Measurements from ENCODE around the gene PPP1R3F.

DNA sequence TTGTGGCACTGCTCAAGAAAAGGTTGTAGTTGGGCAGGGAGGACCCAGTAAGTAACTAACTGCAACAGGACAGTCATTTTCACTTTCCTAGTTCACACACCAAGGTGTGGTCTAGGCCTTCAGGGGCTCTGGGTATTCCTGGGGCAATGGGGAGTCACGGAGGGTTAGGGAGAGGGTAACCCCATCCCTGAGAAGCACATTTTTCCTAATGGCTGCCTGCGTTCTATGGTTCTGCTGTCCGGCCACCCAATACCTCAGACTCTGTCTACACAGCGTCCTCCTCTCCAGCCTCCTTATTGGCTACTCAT is 937 bp upstream of the PPP1R3F start:
- TF ChIP-seq, protein P1, sequence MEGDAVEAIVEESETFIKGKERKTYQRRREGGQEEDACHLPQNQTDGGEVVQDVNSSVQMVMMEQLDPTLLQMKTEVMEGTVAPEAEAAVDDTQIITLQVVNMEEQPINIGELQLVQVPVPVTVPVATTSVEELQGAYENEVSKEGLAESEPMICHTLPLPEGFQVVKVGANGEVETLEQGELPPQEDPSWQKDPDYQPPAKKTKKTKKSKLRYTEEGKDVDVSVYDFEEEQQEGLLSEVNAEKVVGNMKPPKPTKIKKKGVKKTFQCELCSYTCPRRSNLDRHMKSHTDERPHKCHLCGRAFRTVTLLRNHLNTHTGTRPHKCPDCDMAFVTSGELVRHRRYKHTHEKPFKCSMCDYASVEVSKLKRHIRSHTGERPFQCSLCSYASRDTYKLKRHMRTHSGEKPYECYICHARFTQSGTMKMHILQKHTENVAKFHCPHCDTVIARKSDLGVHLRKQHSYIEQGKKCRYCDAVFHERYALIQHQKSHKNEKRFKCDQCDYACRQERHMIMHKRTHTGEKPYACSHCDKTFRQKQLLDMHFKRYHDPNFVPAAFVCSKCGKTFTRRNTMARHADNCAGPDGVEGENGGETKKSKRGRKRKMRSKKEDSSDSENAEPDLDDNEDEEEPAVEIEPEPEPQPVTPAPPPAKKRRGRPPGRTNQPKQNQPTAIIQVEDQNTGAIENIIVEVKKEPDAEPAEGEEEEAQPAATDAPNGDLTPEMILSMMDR (IDR thresholded peaks at IDR 0.05), result no peak
- TF ChIP-seq ZFX (IDR thresholded peaks at IDR 0.05; ENCODE audit: borderline replicate concordance), result no peak

Measured in 22Rv1 (cell line).